ENCODE measurements around the gene FBXO36. TPM values are rescaled to one million over a fixed set of nuclear protein-coding genes. Genes with fewer than 3 reads are reported as not detected.

Gene FBXO36
- total and polyA plus RNA-seq, 2 of the 13 experiments (the other 11 are each of a cell fraction or from before 2014, with no cell fraction given), result 2.8 TPM

- TF ChIP-seq, protein P1, sequence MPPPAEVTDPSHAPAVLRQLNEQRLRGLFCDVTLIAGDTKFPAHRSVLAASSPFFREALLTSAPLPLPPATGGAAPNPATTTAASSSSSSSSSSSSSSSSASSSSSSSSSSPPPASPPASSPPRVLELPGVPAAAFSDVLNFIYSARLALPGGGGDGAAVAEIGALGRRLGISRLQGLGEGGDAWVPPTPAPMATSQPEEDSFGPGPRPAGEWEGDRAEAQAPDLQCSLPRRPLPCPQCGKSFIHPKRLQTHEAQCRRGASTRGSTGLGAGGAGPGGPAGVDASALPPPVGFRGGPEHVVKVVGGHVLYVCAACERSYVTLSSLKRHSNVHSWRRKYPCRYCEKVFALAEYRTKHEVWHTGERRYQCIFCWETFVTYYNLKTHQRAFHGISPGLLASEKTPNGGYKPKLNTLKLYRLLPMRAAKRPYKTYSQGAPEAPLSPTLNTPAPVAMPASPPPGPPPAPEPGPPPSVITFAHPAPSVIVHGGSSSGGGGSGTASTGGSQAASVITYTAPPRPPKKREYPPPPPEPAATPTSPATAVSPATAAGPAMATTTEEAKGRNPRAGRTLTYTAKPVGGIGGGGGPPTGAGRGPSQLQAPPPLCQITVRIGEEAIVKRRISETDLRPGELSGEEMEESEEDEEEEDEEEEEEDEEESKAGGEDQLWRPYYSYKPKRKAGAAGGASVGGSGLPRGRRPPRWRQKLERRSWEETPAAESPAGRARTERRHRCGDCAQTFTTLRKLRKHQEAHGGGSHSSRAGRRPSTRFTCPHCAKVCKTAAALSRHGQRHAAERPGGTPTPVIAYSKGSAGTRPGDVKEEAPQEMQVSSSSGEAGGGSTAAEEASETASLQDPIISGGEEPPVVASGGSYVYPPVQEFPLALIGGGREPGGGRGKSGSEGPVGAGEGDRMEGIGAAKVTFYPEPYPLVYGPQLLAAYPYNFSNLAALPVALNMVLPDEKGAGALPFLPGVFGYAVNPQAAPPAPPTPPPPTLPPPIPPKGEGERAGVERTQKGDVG (CRISPR knock-in tag; IDR thresholded peaks at IDR 0.05; ENCODE audit: borderline replicate concordance), result no peak
- TF ChIP-seq ZNF251 (CRISPR knock-in tag; IDR thresholded peaks at IDR 0.05) (no peak), ZNF136 (CRISPR knock-in tag; IDR thresholded peaks at IDR 0.05; ENCODE audit: low read depth) (no peak), HNRNPH1 (optimal IDR thresholded peaks at IDR 0.05; ENCODE audit: low read depth, low read length) (no peak), SOX6 (IDR thresholded peaks at IDR 0.05) (no peak), SOX6 (CRISPR knock-in tag; IDR thresholded peaks at IDR 0.05) (peak; percentile 46), ATF7 (IDR thresholded peaks at IDR 0.05) (0 out of 2 replicates have a peak, but pooled peaks have one; percentile 27), ATF7 (CRISPR knock-in tag; IDR thresholded peaks at IDR 0.05) (no peak), RFX1 (IDR thresholded peaks at IDR 0.05) (no peak), IKZF1 (IDR thresholded peaks at IDR 0.05) (no peak), ARID4A (CRISPR knock-in tag; IDR thresholded peaks at IDR 0.05; ENCODE audit: borderline replicate concordance) (no peak)
- TF ChIP-seq, protein P2, sequence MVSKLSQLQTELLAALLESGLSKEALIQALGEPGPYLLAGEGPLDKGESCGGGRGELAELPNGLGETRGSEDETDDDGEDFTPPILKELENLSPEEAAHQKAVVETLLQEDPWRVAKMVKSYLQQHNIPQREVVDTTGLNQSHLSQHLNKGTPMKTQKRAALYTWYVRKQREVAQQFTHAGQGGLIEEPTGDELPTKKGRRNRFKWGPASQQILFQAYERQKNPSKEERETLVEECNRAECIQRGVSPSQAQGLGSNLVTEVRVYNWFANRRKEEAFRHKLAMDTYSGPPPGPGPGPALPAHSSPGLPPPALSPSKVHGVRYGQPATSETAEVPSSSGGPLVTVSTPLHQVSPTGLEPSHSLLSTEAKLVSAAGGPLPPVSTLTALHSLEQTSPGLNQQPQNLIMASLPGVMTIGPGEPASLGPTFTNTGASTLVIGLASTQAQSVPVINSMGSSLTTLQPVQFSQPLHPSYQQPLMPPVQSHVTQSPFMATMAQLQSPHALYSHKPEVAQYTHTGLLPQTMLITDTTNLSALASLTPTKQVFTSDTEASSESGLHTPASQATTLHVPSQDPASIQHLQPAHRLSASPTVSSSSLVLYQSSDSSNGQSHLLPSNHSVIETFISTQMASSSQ (IDR thresholded peaks at IDR 0.05; ENCODE audit: low read depth), result peak; percentile 35; the same call in 1 of the 2 replicates
- TF ChIP-seq, protein P2 (CRISPR knock-in tag; IDR thresholded peaks at IDR 0.05; ENCODE audit: borderline replicate concordance), result 0 out of 2 replicates have a peak, but pooled peaks have one; percentile 25
- TF ChIP-seq, protein P3, sequence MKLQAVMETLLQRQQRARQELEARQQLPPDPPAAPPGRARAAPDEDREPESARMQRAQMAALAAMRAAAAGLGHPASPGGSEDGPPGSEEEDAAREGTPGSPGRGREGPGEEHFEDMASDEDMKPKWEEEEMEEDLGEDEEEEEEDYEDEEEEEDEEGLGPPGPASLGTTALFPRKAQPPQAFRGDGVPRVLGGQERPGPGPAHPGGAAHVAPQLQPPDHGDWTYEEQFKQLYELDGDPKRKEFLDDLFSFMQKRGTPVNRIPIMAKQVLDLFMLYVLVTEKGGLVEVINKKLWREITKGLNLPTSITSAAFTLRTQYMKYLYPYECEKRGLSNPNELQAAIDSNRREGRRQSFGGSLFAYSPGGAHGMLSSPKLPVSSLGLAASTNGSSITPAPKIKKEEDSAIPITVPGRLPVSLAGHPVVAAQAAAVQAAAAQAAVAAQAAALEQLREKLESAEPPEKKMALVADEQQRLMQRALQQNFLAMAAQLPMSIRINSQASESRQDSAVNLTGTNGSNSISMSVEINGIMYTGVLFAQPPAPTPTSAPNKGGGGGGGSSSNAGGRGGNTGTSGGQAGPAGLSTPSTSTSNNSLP (IDR thresholded peaks at IDR 0.05; ENCODE audit: low read depth, low read length), result peak; percentile 64; the same call in 1 of the 2 replicates
- TF ChIP-seq, protein P4, sequence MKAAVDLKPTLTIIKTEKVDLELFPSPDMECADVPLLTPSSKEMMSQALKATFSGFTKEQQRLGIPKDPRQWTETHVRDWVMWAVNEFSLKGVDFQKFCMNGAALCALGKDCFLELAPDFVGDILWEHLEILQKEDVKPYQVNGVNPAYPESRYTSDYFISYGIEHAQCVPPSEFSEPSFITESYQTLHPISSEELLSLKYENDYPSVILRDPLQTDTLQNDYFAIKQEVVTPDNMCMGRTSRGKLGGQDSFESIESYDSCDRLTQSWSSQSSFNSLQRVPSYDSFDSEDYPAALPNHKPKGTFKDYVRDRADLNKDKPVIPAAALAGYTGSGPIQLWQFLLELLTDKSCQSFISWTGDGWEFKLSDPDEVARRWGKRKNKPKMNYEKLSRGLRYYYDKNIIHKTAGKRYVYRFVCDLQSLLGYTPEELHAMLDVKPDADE (CRISPR knock-in tag; IDR thresholded peaks at IDR 0.05), result no peak
Measured at GRCh38 chr2:230016844-230017243, 94.5 kb downstream of the FBXO36 start (continued).

All from HepG2 (cell line).